ENCODE results near the gene CES4A.
"Not testable (repeated sequence)": the region's sequence is repeated elsewhere in the genome, so short reads cannot be mapped to it uniquely, and the experiment has no call there.

The CES4A gene

DNA sequence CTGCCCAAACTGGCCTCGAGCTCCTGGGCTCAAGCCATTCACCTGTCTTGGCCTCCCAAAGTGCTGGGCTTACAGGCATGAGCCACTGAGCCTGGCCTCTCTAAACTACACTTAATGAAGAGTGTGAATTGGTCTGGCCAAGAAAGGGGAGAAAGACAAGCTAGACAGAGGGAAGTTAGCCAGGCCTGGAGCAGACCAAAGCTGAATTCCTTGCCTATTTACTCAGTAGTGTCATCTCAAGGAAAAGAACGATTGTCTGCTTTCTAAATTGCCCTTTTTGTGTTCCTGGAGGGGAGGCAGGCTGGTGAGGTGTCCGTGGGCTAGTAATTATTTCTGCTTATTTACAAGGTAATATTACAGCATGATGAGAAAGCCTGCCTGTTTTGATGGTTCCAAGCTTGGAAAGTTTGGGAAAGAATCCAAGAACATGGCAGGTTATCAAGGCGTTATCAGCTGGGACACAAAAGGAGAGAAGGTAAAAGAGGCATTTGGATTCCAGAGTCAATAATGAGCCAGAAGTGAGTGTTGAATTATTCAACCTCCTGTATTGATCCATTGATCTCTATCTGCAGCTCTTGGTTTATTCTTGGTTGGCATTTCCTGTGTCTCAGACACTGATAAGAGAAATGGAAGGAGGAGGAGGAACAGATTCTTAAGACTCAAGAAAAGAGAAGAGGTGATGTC, 34.3 kb downstream of the CES4A start:
- peak; percentile 44 for DNase-seq (ENCODE audit: low read depth)

DNA sequence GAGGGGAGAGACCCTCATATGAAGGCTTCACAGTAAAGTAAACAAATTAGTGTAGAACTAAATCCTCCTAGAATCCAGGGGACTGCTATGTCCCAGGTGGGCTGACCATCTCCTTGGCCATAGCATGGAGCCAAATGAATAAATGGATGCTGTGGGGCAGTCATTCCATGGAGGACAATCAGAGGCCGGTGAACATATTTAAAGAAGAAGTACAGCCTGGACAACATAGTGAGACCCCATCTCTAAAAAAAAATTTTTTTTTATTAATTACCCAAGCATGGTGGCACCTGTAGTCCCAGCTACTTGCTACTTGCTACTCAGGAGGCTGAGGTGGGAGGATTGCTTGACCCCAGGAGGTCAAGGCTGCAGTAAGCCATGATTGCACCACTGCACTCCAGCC, 35.3 kb downstream of the CES4A start:
- DNase-seq (ENCODE audit: low read depth): no peak

DNA sequence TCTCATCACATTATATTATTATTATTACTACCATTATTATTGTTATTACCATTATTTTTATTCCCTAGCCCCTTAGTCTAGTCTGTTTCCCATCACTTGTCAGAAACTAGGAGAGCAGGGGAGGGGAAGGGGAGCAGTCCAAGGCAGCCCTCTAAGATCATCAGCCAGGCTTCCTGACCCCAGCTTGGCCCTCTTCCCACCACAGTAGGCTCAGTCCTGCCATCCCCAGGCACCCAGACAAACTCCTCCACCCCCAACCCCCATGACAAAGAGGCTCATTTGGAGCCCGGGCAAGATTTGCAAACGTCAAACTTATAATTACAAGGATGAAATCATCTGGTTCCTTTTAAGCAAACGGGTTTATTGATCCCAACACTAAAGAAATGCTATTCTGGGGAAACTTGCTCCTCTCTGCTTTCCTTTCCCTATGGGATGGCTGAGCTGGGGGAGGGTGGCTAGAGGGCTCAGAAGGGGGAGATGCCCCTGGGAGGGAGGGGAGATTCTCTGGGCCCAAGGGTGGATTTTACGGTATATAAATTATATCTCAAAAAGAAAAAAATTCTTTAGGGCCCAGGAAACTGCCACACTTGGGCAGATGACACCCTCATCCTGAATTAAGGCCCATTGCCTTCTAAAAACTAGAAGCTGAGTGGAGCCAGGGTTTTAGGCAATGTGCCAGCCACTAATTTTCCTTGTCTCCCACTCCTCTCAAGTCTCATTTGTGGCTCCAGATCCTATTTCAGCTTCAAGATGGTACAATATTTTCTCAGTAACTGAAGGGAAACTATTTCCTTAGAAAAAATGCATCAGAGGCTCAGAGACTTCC, 36.2 kb downstream of the CES4A start:
- DNase-seq (ENCODE audit: low read depth): no peak

DNA sequence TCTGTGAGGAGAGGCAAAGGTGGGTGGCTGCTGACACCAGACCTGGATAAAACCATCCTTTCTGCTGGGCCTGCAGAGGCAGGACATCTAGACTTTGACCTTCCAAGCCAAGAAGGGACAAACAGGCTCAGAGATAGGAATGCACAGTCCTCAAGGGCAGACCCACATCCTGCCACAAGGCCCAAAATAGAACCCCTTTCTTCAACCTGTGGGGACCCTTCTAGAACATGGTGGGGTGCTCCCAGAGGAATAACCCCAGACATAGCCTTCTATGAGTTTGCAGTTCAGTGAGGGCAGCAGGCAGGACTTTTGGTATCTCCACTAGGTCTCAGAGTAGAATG, 36.8 kb downstream of the CES4A start:
- DNase-seq (ENCODE audit: low read depth): no peak

DNA sequence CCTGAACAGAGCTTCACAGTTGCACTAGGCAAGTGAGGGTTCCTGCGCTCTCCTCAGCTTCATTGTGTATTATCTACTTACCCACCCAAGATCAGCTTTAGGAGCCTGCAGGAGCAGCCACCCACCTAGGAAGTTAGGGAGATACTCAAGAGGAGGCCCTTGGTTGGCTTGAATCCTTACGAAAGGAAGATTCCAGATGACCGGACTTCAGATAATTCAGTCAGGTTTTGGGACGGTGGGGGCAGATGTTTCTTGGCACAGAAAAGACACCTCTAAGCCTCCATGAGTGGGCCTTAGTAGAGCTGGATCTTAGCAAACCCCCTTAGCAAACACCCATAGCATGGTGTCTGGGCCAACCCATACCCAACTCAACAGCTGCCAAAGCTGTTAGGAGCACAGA, 38.2 kb downstream of the CES4A start:
- no peak for DNase-seq (ENCODE audit: low read depth)

DNA sequence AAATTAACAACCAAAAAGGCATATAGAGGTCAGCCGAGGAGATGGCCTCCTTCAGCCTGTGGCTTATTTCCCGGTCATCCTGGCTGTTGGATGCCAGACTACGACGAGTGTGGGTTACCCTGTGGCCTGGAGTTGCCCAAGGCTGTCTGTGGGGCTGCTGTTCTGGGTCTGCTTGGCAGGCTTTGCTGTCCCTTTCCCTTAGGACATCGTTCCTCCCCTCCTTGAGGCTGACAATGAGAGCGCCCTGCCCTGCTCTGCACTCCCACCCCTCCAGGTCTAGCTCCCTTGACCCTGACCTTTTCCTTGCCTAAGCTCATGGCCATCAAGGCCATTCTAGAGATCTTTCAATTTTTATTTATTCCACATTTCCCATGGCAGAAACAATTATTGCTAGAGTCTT, 38.7 kb downstream of the CES4A start:
- DNase-seq (ENCODE audit: low read depth): no peak

DNA sequence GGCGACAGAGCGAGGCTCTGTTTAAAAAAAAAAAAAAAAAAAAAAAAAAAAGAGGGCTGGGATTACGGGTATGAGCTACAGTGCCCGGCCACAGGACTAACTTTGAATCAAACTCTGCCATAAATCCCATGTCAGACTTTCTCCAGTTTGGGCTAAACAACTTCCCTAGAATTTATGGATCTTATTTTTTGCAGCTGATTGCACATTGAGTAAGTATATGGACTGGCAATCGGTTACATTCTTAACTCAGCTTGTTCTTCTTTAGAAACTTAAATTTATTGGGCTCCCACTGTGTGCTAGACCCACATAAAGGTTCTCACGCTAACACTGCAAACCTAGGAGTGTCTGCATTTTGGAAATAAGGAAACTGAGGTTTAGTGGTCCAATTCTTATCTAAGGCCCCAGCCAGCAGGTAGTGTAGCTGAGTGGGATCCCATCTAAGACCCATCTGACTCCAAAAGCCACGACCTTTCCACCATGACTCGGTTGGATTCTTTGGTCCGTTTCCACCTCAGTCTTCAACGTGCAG, 39.8 kb downstream of the CES4A start:
- DNase-seq (ENCODE audit: low read depth): no peak

DNA sequence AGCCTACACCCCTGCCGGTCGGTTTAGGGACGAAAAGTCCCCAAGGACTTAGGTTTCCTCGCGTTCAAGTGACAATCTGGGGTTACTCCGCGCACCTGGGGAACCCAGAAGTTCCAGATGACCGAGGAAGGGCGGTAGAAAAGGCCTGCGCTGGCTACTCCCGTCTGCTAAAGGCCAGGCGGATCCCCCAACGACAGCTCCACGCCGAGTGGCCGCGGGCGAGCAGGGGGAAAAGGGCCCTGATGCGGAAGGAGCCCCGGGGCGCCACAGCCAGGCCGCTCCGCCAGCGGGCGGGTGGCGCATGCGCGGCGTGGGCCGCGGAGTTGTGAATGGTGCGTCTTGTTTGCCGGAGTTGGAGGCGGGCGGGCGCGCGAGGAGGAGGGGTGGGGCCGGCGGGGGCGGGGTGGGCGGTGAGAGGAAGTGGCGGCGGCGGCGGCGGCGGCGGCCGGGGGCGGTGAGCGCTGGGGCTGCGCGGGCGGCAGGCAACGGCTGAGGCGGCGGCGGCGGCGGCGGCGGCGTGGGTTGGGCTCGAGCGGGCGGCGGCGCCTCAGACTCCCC, 40.4 kb downstream of the CES4A start, which contains the start of gene CBFB:
TSS of gene CBFB (plus strand) at position 454 of the 558 bp plus-strand sequence. CDS start 259 bp downstream, outside the sequence.
- peak; percentile 90 for DNase-seq (ENCODE audit: low read depth)

DNA sequence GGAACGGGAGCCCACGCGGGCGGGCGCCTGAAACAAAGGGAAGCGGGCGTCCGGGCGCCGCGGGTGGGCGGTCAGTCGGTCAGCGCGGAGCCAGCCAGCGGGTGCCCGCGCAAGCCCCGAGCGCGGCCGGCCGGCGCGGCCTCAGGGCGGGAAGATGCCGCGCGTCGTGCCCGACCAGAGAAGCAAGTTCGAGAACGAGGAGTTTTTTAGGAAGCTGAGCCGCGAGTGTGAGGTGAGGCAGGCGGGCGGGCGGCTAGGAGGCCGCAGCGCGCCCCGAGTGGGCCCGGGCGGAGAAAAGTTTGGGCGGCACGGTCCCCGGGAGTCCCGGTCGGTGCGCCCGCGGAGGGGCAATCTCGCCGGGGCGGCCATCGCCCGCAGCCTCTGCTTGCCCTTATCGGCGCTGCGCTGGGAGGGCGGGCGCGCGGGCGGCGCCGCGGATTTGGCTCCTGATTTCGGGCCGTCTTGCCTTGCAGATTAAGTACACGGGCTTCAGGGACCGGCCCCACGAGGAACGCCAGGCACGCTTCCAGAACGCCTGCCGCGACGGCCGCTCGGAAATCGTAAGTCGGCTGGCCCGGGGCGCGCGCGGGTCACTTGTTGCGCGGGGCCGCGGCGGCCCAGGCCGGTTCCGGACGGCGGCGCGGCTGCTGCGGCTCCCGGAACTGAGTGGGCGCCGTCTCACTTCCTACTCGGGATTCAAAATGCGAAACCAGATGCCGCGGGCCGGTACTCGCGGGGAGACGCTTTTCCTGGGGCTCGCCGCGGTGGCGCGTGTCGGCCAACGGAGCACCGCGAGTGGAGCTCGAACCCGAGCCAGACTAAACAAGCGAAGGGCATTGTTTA, 41.1 kb downstream of the CES4A start:
- DNase-seq (ENCODE audit: low read depth): peak; percentile 70

DNA sequence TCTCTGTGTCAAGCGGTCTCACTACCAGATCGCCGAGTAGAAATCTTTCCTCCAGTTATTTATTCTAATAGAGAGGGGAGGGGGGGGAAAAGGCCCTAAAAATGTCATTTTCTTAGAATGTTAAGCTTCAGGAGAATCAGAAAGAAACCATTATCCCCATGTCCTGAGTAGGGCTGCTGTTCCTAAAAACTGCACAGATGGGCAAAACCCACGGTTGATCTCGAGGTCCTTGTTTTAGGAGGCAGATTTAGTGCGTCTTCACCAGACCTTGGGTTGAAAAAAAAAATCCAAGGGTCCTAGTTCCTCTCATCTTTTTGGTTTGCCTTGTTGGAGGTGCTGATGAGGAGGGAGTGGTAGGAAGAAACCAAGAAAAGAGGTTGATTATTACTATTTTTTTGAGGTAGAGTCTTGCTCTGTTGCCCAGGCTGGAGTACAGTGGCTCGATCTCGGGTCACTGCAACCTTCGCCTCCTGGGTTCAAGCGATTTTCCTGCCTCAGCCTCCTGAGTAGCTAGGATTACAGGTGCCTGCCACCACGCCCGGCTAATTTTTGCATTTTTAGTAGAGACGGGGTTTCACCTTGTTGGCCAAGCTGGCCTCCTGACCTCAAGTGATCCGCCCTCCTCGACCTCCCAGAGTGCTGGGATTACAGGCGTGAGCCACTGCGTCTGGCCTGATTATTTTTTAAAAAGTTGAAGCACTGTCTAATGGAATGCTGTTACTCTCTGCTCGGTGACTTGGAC, 42.0 kb downstream of the CES4A start:
- no peak for DNase-seq (ENCODE audit: low read depth)

DNA sequence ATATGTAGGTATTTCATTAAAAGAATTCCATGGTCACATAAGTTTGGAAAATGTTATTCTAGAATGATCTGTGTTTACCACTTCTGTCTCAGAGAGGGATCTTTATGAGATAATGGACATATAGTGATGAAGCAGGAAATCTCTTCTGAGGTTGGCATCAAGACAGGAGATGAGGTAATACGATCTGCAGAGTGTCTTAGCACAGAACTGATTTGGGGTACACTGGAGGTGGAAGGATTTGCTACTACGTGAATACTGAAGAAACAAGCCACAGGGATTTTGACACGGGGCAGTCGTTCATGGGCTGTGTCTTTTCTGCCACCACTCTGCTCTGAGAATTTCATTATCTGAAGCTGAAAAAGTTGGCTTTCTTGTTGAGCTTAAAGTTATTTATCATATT, 46.1 kb downstream of the CES4A start:
- DNase-seq (ENCODE audit: low read depth): peak; percentile 81

DNA sequence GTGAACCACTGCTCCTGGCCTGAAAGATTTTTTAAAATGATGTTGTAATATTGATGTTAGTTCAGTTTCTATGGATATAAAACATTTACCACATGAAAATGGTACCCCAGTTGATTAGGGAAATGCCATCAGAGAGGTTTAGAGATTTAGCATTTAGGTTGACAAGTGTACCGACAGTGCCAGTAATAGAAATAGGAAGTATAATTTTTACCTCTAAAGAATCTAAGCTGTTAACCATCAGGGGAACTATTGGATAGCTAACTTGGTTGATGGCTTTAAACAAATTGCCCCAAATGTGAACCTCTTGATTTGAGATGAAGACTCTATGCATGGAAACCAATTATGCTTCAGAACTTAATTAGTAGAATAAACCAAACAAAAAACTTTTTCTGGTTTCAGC, 47.0 kb downstream of the CES4A start:
- DNase-seq (ENCODE audit: low read depth): no peak

DNA sequence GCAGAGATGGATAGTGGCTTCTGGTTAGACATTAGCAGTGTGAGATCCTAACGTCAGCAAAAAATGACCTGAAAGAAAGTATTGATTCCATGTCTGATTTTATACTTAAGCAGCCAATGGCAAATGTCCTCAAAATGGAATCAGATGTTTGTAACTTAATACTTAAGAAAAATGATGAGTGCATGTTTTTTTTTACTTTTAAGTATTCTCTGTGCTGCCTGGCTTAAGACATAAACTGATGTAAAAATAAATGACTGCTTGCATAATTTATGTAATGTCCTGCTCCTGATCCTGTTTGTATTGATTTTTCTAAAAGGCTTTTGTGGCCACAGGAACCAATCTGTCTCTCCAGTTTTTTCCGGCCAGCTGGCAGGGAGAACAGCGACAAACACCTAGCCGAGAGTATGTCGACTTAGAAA, 47.9 kb downstream of the CES4A start:
- DNase-seq (ENCODE audit: low read depth): no peak

DNA sequence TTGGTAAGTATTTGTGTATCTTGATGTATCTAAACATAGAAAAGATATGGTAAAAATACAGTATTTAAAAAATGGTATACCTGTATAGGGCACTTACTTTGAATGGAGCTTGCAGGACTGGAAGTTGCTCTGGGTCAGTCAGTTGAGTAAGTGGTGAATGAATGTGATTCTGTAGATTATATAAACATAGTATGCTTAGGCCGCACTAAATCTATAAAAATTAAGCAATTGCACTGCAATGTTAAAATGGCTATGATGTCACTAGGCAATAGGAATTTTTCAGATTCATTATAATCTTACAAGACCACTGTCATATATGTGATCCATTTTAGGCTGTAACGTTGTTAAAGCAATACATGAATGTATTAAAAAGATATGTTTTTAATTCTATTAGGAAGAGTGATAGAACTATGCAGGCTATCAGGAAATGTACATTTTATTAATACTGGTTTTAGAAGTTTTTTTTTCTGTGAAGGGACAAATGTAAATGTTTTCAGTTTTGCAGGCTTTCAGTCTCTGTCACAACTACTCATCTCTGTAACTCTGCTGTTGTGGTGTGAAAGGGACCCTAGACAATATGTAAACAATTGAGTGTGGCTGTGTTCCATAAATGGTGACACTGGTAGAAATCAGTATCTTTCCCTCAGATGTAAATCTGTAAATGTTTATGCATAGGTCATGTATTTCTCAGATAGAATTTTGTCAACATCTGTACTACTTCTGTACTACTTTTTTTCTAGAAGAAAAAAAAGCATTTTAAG, 51.1 kb downstream of the CES4A start:
- peak; percentile 57 for DNase-seq (ENCODE audit: low read depth)

DNA sequence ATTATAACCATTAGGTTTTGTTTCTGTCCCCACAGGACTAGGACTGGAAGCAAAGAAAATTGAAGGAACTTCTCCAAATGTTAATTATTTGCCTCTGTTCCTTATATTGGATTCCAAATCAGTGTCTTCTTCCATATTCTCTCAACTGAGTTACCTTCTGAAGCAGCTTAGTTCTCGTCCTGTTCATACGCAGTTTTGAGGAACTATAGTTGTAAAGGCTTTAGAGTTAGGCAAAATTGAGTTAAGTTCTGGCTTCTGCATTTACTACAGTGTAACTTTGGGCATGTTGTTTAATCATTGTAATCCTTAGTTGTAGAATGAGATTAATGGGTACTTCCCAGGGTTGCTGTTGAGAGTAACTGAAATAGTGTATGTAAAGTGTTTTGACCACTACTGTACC, 51.8 kb downstream of the CES4A start:
- DNase-seq (ENCODE audit: low read depth): no peak

DNA sequence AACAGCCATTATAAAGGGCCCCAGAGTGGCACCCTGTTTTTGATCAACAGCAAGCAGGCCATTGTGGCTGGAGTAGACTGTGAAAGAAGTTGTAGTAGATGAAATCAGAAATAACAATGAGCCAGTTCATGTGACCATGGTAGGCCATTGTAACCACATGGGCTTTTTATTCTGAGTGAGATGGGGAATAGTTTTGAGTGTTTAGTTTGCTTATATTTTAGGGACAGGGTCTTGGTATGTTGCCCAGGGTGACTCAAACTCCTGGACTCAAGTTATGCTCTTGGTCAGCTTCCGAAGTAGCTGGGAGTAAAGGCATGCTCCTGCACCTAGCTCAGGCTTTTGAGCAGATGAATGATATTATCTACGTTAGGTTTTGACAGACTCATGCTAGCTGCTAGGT, 52.5 kb downstream of the CES4A start:
- DNase-seq (ENCODE audit: low read depth): peak; percentile 75

DNA sequence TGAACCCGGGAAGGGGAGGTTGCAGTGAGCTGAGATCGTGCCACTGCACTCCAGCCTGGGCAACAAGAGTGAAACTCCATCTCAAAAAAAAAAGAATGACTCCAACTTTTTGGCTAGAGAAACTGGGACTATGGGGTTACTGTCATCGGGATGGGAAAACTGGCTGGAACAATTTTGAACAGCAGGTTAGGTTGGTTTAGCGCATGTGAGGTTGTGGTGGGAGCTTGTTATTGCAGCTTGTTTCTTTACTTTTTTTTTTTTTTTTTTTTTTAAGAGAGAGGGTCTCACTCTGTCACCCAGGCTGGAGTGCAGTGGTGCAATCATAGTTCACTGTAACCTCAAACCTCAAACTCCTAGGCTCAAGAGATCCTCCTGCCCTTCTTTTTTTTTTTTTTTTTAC, 53.1 kb downstream of the CES4A start:
- not testable (repeated sequence) for DNase-seq (ENCODE audit: low read depth)

DNA sequence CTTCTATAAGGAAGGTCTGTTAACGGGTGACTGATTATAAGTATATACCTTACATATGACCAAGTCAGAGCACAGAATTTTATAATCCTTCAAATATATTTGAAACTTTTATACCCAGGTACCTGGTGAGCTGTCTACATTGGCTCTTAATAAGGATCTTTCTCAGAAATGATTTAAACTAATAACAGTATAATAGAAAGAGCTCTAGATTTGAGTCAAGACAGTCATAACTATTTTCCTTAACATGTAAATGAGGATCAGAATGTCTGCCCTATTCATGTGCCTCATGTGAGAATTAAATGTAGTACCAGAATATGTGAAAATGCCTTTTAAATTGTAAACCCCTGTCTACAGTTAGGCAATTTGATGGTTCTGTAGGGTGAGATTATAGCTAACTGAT, 55.0 kb downstream of the CES4A start:
- no peak for DNase-seq (ENCODE audit: low read depth)

DNA sequence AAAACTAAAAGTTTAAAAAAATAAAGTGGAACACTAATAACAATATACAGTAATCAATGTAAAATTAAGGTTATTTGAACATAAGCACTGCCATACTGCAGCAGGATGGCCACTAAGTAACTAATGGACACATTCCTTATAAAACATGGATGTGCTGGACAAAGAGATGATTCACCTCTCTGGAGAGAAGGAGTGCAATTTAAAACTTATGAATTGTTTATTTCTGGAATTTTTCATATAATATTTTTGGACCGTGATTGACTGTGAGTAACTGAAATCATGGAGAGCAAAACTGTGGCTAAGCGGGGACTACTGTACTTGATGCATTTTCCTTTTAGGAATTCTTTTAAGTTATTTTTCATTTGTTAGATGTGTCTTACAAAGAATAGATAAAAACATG, 62.4 kb downstream of the CES4A start:
- no peak for DNase-seq (ENCODE audit: low read depth)

DNA sequence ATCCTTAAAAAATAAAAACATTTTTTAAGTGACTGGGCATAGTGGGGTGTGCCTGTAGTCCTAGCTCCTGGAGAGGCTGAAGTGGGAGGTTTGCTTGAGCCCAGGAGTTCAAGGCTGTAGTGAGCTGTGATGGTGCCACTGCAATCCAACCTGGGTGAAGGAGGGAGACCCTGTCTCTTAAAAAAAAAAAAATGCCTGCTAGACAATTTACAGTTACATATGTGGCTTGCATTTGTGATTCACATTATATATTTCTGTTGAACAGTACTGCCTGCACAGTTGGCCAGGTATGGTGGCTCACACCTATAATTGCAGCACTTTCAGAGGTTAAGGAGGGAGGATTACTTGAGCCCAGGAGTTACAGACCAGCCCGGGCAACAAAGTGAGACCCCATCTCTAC, 64.0 kb downstream of the CES4A start:
- no peak for DNase-seq (ENCODE audit: low read depth)

Data from iris pigment epithelial cell (primary cell).